Epithelial cell of prostate (primary cell): Measurements from ENCODE around the gene ADO.

Experiments
- DNase-seq: peaks from one replicate; pipeline ENCODE4 v3.0.0-alpha.2; 2011; ENCODE audit warnings: low read depth, low spot score
- H3K27ac ChIP-seq: fragments of 450-650 bp; 2 replicates; pipeline ENCODE4 v1.5.1; 2017; ENCODE audit warnings: mild to moderate bottlenecking

The ADO gene

GRCh38 chr10:62856021-62856420 is 51.5 kb downstream of the ADO start:
- no peak overlapping the region for H3K27ac ChIP-seq
- DNase-seq, result no peak
